Right cardiac atrium (tissue), 5 donors: ENCODE measurements around the gene UBE2E1. TPM values are rescaled to one million over a fixed set of nuclear protein-coding genes. Genes with fewer than 3 reads are reported as not detected.

Experiments
- ATAC-seq, 2 donors: fragments of 200-7000 bp; cut with Tn5 transposase; one replicate each; pipeline versions ENCODE4 v1.8.0 to v1.9.1; 2020; ENCODE audit warnings: moderate library complexity in 2 of 2, mild to moderate bottlenecking in 1 of 2
- DNase-seq, 3 donors: peaks; one replicate each; pipeline ENCODE4 v3.0.0-alpha.2; 2020
- H3K27ac ChIP-seq: one replicate; pipeline ENCODE4 v1.5.1; 2013; ENCODE audit warnings: mild to moderate bottlenecking, low read length, control low read depth, moderate library complexity
- H3K27me3 ChIP-seq: one replicate; pipeline ENCODE4 v1.6.1; 2013; ENCODE audit not compliant: control insufficient read depth, insufficient read depth
- H3K4me1 ChIP-seq: one replicate; pipeline ENCODE4 v1.6.1; 2013; ENCODE audit warnings: low read length; ENCODE audit not compliant: control insufficient read depth, insufficient read depth
- H3K4me3 ChIP-seq: one replicate; pipeline ENCODE4 v1.5.1; 2013; ENCODE audit warnings: low read length, control low read depth
- H3K9me3 ChIP-seq: one replicate; pipeline ENCODE4 v1.6.1; 2013; ENCODE audit warnings: low read length; ENCODE audit not compliant: control insufficient read depth
- WGBS: extraction: QIAGEN DNeasy Blood & Tissue Kit; methylation state at CpG from one replicate; pipeline ENCODE4 v1.1.7; 2013; 5-methylcytosine and 5-hydroxymethylcytosine counted together
- intact Hi-C, 4 donors: fragments of 100-400 bp; cut with DNase I; formaldehyde crosslinking; loops; one replicate each; pipeline versions ENCODE4 v1.11.0 to v1.14.0; 2022 to 2023
- polyA plus RNA-seq: library from polyadenylated mRNA; stranded (reverse); fragments of 200-250 nt; gene quantifications from one replicate; pipeline ENCODE4 v1.2.3, GENCODE V29; 2013
- total RNA-seq, 4 donors: library from RNA; stranded (reverse); fragmentation: NEBNext Ultra II Directional; extraction: Animal tissue kit (Norgen Biotek cat#: 25700); gene quantifications; one replicate each; pipeline ENCODE4 v1.2.1, GENCODE V29; 2021
- donor health status: healthy with polysubstance abuse.
- donor health status: DM: no; HTN: yes; CAD: no.
- donor health status: DM: no; HTN: no; CAD: no.
- donor health status: DM: no; HTN: yes; CAD: no; lungs with severe emphysema.
- donor health status: DM: yes; HTN: yes; CAD: no.

Gene UBE2E1
- total and polyA plus RNA-seq, 5 donors, result 47.9 to 64.4 (median 51.8) TPM

DNA sequence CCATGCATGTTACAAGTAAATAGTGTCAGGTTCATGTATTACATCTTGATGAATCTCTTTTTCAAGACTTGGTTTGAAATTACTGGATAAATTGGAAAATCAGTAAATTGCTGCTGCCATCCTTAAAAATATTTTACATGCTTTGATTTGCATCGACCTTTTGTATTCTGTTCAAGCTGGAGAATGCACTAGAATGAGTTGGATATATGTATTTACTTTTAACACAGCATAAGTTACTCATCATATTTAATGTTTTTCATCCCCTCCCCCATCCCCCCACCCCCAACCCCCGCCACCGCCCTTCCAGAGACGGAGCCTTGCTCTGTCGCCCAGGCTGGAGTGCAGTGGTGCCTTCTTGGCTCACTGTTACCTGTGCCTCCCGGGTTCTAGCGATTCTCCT lies 16.8 kb downstream of the UBE2E1 start:
- WGBS, result 93% methylated on average over 7 of the region's 7 CpGs
- Histone ChIP-seq H3K9me3 (no peaks in the 10 kb centered on the region), H3K4me1 (peaks cover 2% of the 10 kb centered on the region), H3K27me3 (no peaks in the 10 kb centered on the region), H3K4me3 (no peak overlapping the region), H3K27ac (no peak overlapping the region)
- intact Hi-C loops, result no loop called here
- DNase-seq (no peak), ATAC-seq (no peak)

GRCh38 chr3:23823620-23824019 lies 17.9 kb downstream of the UBE2E1 start:
- Histone ChIP-seq H3K27me3 (no peaks in the 10 kb centered on the region), H3K9me3 (no peaks in the 10 kb centered on the region), H3K4me3 (no peak overlapping the region), H3K4me1 (peaks cover 2% of the 10 kb centered on the region), H3K27ac (no peak overlapping the region)
- intact Hi-C loops, result no loop called here
- 70% methylated on average over 3 of the region's 3 CpGs for WGBS
- no peak for ATAC-seq
- no peak for DNase-seq

DNA sequence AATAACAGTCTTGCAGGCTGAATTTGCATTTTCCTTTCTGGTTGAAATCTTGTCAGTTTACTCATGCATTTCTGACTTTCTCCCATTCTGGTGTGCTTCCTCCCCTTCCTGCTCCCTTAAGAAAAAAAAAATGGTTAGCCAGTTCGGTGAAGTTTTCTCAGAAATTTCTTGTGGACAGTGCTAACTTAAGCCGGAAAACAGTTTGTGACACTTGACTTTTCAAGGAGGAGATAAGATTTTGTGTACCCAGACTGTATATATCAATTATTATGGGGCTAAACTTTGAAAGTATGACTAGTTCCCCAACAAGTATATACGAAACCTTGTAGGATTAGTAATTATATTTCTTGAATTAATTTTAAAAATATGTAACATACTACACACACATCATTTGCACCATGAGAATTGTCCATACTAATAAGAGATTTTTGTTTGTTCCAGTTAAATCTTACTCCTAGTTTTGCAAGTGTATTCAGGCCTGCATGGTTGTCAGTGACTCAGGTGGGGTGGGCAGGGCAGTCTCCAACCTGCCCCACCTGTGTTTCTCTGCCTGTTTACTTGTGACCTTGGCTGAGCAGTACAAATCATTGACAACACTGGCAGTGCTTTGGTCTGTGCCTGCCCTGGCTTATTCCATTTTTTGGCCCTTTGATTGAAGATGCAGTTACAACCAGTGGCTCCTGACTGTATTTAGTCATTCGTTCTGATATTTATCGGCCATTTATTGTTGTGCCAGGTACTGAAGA lies 19.1 kb downstream of the UBE2E1 start:
- no peak overlapping the region for H3K4me3 ChIP-seq
- no peak for ATAC-seq
- WGBS, result 49% methylated on average over 5 of the region's 5 CpGs
- H3K4me1 ChIP-seq, result peaks cover 3% of the 10 kb centered on the region
- no peak for DNase-seq
- no peak overlapping the region for H3K27ac ChIP-seq
- no peaks in the 10 kb centered on the region for H3K27me3 ChIP-seq
- intact Hi-C loops, result no loop called here
- H3K9me3 ChIP-seq, result no peaks in the 10 kb centered on the region

DNA sequence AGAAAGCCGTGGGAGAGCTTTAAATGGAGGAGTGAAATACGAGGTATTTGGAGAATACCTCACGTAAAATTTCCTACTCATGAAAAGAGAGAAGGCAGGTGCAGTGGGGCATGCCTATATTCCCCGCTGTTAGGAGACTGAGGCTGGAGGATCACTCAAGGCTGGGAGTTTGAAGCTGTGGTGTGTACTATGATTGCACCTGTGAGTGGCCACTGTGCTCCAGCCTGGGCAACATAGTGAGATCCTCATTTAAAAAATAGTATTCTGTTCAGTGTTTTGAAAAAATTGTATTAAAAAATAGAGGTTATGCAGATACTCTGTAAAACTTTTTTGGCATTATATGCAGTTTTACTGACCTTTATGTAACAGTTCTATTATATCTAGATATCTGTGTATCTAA lies 20.0 kb downstream of the UBE2E1 start:
- peaks cover 3% of the 10 kb centered on the region for H3K4me1 ChIP-seq
- intact Hi-C loops, result no loop called here
- no peaks in the 10 kb centered on the region for H3K9me3 ChIP-seq
- no peak overlapping the region for H3K4me3 ChIP-seq
- DNase-seq, result no peak
- no peak for ATAC-seq
- 95% methylated on average over 4 of the region's 4 CpGs for WGBS
- H3K27me3 ChIP-seq, result no peaks in the 10 kb centered on the region
- H3K27ac ChIP-seq, result no peak overlapping the region

- Histone ChIP-seq H3K27me3 (no peaks in the 10 kb centered on the region), H3K9me3 (no peaks in the 10 kb centered on the region), H3K4me1 (peaks cover 3% of the 10 kb centered on the region), H3K4me3 (no peak overlapping the region), H3K27ac (no peak overlapping the region)
- 34% methylated on average over 1 of the region's 1 CpG for WGBS
- intact Hi-C loops, result no loop called here
- ATAC-seq (peak; percentile 50 to 54), DNase-seq (peak in 1 of 3 donors; percentile 75)
Observed at GRCh38 chr3:23826382-23827064, 20.8 kb downstream of the UBE2E1 start.

DNA sequence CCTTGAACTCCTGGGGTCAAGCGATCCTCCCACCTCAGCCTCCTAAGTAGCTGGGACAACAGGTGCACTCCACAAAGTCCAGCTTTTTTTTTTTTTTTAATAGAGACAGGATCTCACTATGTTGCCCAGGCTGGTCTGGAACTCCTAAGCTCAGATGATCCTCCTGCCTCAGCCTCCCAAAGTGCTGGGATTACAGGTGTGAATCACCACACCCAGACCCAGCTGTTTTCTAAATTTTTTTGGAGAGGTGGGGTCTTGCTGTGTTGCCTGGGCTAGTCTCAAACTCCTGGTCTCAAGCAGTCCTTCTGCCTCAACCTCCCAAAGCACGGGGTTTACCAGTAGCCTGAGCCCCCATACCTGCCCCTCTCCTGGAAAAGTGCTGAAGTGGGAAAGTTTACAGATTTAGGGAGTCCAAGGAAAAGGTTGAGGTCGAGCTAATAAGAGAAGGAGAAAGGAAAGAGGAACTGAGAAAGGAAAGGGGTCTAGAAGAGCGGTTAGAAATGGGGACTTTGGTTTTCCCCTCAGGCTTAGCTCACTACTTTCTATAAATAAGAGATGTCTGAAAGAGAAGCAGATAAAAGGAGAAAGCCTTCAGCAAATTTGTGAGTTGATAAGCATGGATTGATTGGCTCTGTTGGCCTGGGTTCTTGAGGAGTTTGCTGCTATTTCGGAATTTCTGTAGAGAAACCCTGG lies 23.6 kb downstream of the UBE2E1 start:
- Histone ChIP-seq H3K27me3 (no peaks in the 10 kb centered on the region), H3K27ac (no peak overlapping the region), H3K4me1 (peaks cover 3% of the 10 kb centered on the region), H3K4me3 (no peak overlapping the region), H3K9me3 (no peaks in the 10 kb centered on the region)
- 70% methylated on average over 5 of the region's 5 CpGs for WGBS
- DNase-seq, result no peak
- intact Hi-C loops, result no loop called here
- no peak for ATAC-seq

DNA sequence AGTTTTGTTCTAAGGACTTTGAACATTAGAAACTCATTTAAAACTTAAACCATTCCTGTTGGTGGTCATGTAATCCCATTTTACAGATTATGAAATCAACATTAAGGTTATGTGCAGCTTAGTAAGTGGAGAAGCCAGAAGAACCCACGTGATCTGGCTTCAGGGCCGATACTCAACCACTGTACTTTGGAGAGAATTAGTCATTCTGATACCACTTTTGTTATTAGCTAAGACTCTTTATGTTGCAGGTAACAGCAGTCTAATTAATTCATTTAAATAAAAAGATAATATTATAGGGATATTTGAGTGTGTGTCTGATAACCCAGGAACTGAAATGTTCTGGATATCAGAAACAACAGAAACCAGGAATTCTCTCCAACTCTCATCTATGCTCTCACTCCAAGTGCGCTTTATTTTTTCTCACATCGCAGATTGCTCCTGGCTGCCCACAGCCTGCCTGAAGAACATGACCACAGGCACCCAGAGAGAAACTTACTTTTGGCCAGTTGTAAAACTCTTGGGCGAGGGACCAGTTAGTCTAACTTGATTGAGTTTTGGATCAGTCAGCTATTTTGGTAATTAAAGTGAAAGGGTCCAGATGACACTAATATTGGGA lies 25.2 kb downstream of the UBE2E1 start:
- WGBS, result 85% methylated on average over 5 of the region's 5 CpGs
- no peak for DNase-seq
- peak in 1 of 2 donors; percentile 13 for ATAC-seq
- Histone ChIP-seq H3K27me3 (no peaks in the 10 kb centered on the region), H3K9me3 (no peaks in the 10 kb centered on the region), H3K27ac (no peak overlapping the region), H3K4me3 (no peak overlapping the region), H3K4me1 (peaks cover 2% of the 10 kb centered on the region)
- intact Hi-C loops, result no loop called here

- intact Hi-C loops, result no loop called here
- DNase-seq, result no peak
Observed at GRCh38 chr3:23831517-23832394, 26.0 kb downstream of the UBE2E1 start.

GRCh38 chr3:23832523-23832922 lies 26.8 kb downstream of the UBE2E1 start:
- no peaks in the 10 kb centered on the region for H3K9me3 ChIP-seq
- H3K27ac ChIP-seq, result no peak overlapping the region
- ATAC-seq (no peak), DNase-seq (no peak)
- H3K4me1 ChIP-seq, result peaks cover 4% of the 10 kb centered on the region
- no peaks in the 10 kb centered on the region for H3K27me3 ChIP-seq
- H3K4me3 ChIP-seq, result no peak overlapping the region
- intact Hi-C loops, result no loop called here
- WGBS, result 96% methylated on average over 10 of the region's 10 CpGs

More at GRCh38 chr3:23831517-23832394, 26.0 kb downstream of the UBE2E1 start:
- 95% methylated on average over 9 of the region's 9 CpGs for WGBS
- no peak for ATAC-seq
- Histone ChIP-seq H3K4me1 (peaks cover 2% of the 10 kb centered on the region), H3K27me3 (no peaks in the 10 kb centered on the region), H3K9me3 (no peaks in the 10 kb centered on the region), H3K4me3 (no peak overlapping the region), H3K27ac (no peak overlapping the region)

DNA sequence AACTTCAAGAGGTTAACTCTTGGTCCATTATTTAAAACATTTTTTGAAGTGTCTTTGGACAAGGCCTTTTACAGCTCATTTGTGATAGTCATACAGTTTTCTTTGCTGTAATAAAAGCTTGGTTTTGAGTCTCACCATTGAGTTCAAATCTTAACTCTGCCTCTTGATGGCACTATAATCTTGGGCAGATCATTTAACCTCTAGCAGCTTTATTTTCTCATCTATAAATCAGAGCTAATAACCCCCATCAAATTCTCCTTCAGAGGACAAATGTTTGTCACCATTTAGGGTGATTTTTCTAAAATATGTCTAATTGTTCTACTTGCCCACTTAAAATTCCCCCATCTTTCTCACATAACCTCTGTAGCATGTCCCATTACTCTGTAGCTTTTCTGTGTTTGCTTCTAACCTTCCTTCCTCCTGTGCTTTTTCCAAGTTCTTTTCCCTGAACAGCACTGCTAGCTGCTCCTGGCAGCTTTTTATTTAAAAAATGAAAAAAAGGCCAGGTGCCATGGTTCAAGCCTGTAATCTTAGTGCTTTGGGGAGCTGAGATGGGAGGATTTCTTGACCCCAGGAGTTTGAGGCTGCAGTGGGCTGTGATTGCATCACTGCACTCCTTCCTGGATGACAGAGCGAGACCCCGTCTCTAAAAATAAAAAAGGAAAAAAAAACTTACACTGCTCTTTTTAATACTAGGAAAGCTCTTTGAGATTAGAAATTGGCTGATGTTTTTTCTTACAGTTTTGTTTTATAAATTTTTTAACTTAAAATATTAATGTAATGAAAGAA lies 28.5 kb downstream of the UBE2E1 start:
- H3K4me1 ChIP-seq, result peaks cover 4% of the 10 kb centered on the region
- ATAC-seq, result no peak
- H3K27ac ChIP-seq, result no peak overlapping the region

More for the DNA sequence above, 28.5 kb downstream of the UBE2E1 start:
- no peaks in the 10 kb centered on the region for H3K27me3 ChIP-seq
- WGBS, result 60% methylated on average over 2 of the region's 2 CpGs
- no peak for DNase-seq
- intact Hi-C loops, result no loop called here
- H3K9me3 ChIP-seq, result no peaks in the 10 kb centered on the region
- H3K4me3 ChIP-seq, result no peak overlapping the region
